K562 treated with DMSO at 1 percent for 24 hours (cell line): ENCODE results near the gene RPS6KA1. TPM values are rescaled to one million over a fixed set of nuclear protein-coding genes. Genes with fewer than 3 reads are reported as not detected.

ENCODE experiments used
- total RNA-seq: library from RNA; unstranded; fragments of 300-600 nt; gene quantifications from 2 replicates; pipeline ENCODE4 v1.2.3, GENCODE V29; 2022; ENCODE audit warnings: low read depth; ENCODE audit not compliant: insufficient read depth

Gene RPS6KA1
- 83.5 TPM in 2 replicates for total RNA-seq

GRCh38 chr1:26529655-26530409, at the start of gene RPS6KA1:
TSS of gene RPS6KA1 (plus strand) at chr1:26529761. CDS start at chr1:26529921, 160 bp downstream.

Other genes starting within 250 kb of the RPS6KA1 start
- 67.9 and 75.6 TPM in 2 replicates for gene SH3BGRL3, start 249.7 kb upstream of the RPS6KA1 start, total RNA-seq
- gene UBXN11, start 223.1 kb upstream of the RPS6KA1 start, total RNA-seq: 21.7 and 22.2 TPM in 2 replicates
- gene CD52, start 211.8 kb upstream of the RPS6KA1 start, total RNA-seq: 46.6 and 48.8 TPM in 2 replicates
- 4.1 and 8.8 TPM in 2 replicates for gene CRYBG2, start 175.6 kb upstream of the RPS6KA1 start, total RNA-seq
- not detected in 2 replicates for gene ZNF683, start 157.0 kb upstream of the RPS6KA1 start, total RNA-seq
- not detected in 2 replicates for gene LIN28A, start 118.9 kb upstream of the RPS6KA1 start, total RNA-seq
- gene DHDDS, start 97.4 kb upstream of the RPS6KA1 start, total RNA-seq: 37.9 and 38.2 TPM in 2 replicates
- gene HMGN2, start 57.3 kb upstream of the RPS6KA1 start, total RNA-seq: 694 and 766 TPM in 2 replicates
- gene ARID1A, start 166.3 kb downstream of the RPS6KA1 start, total RNA-seq: 54.7 and 55.7 TPM in 2 replicates